IMR-90 (cell line): Measurements from ENCODE around the gene SLC5A10. TPM values are rescaled to one million over a fixed set of nuclear protein-coding genes. Genes with fewer than 3 reads are reported as not detected.
"Not testable (repeated sequence)": the region's sequence is repeated elsewhere in the genome, so short reads cannot be mapped to it uniquely, and the experiment has no call there.

Experiments used
- ATAC-seq: fragments of 200-7000 bp; cut with Tn5 transposase; 2 replicates; pipeline ENCODE4 v1.9.1; 2020; ENCODE audit warnings: low read depth, mild to moderate bottlenecking, moderate library complexity
- BruUV-seq: library from RNA; stranded (reverse); fragments of 400-500 nt; replicated peaks from 2 replicates; lab custom pipeline; 2021; lab: Mats Ljungman, UMichigan
- CTCF ChIA-PET: fragments of 300-600 bp; formaldehyde crosslinking; extraction: SDS; loops from one replicate; lab custom pipeline; 2021; ENCODE audit warnings: antibody characterized with exemption; lab: Yijun Ruan, JAX
- POLR2A ChIA-PET: fragments of 300-600 bp; sonication (Branson Sonifier 250); formaldehyde crosslinking; loops from one replicate; lab custom pipeline; 2022; ENCODE audit warnings: antibody characterized with exemption; ENCODE audit not compliant: unreplicated experiment; lab: Charles Lee
- DNase-seq: peaks from one replicate; pipeline ENCODE4 v3.0.0; 2013
- H2AFZ ChIP-seq: replicated peaks from 2 replicates; pipeline ENCODE3; 2013; ENCODE audit warnings: low read length, mild to moderate bottlenecking; ENCODE audit not compliant: poor library complexity
- H2AK5ac ChIP-seq: 2 replicates; pipeline ENCODE4 v1.6.1; 2013; ENCODE audit warnings: low read depth, low read length, inconsistent platforms
- H2AK9ac ChIP-seq: replicated peaks from 2 replicates; pipeline ENCODE3; 2013; ENCODE audit warnings: mild to moderate bottlenecking, low read depth, low read length, moderate library complexity; ENCODE audit not compliant: poor library complexity
- H2BK120ac ChIP-seq: 2 replicates; pipeline ENCODE4 v1.6.1; 2013; ENCODE audit warnings: low read depth, low read length, inconsistent platforms
- H2BK15ac ChIP-seq: 3 replicates; pipeline ENCODE4 v1.6.1; 2013; ENCODE audit warnings: low read depth, low read length, inconsistent platforms
- H2BK20ac ChIP-seq: 2 replicates; pipeline ENCODE4 v1.6.1; 2013; ENCODE audit warnings: low read depth, mild to moderate bottlenecking, inconsistent platforms, low read length, moderate library complexity
- H2BK5ac ChIP-seq: 2 replicates; pipeline ENCODE4 v1.6.1; 2013; ENCODE audit warnings: mild to moderate bottlenecking, low read depth, low read length, inconsistent platforms; ENCODE audit not compliant: poor library complexity, severe bottlenecking
- H3K14ac ChIP-seq: replicated peaks from 2 replicates; pipeline ENCODE4 v1.6.1; 2013; ENCODE audit warnings: low read depth, low read length, inconsistent platforms
- H3K18ac ChIP-seq: 2 replicates; pipeline ENCODE4 v1.6.1; 2013; ENCODE audit warnings: low read depth, low read length, control low read depth
- H3K23ac ChIP-seq: 2 replicates; pipeline ENCODE4 v1.6.1; 2013; ENCODE audit warnings: low read depth, low read length, inconsistent platforms
- H3K27ac ChIP-seq: 2 replicates; pipeline ENCODE4 v1.5.1; 2013; ENCODE audit warnings: mild to moderate bottlenecking, control low read depth, low read length; ENCODE audit not compliant: insufficient read depth
- H3K27me3 ChIP-seq: 2 replicates; pipeline ENCODE4 v1.6.1; 2013; ENCODE audit warnings: low read length; ENCODE audit not compliant: control insufficient read depth, insufficient read depth
- H3K36me3 ChIP-seq: 2 replicates; pipeline ENCODE4 v1.6.1; 2013; ENCODE audit warnings: low read length, mixed read lengths; ENCODE audit not compliant: control insufficient read depth, insufficient read depth
- H3K4ac ChIP-seq: 2 replicates; pipeline ENCODE4 v1.6.1; 2013; ENCODE audit warnings: low read depth, low read length, inconsistent platforms
- H3K4me1 ChIP-seq: 2 replicates; pipeline ENCODE4 v1.6.1; 2013; ENCODE audit warnings: low read length, mixed read lengths; ENCODE audit not compliant: control insufficient read depth, insufficient read depth
- H3K4me2 ChIP-seq: 2 replicates; pipeline ENCODE4 v1.6.1; 2013; ENCODE audit warnings: low read depth, mild to moderate bottlenecking, control low read depth, low read length, moderate library complexity
- H3K4me3 ChIP-seq: 2 replicates; pipeline ENCODE4 v1.5.1; 2013; ENCODE audit warnings: low read depth, mild to moderate bottlenecking, control low read depth, low read length, moderate library complexity; ENCODE audit not compliant: insufficient read depth
- H3K56ac ChIP-seq: 2 replicates; pipeline ENCODE4 v1.6.1; 2013; ENCODE audit warnings: low read length, inconsistent platforms; ENCODE audit not compliant: insufficient read depth; ENCODE audit errors: extremely low read depth
- H3K79me1 ChIP-seq, 2 experiments: 2 replicates each; pipeline ENCODE4 v1.6.1; 2013; ENCODE audit warnings: low read length in 2 of 2, inconsistent platforms in 1 of 2, low read depth in 1 of 2
- H3K9ac ChIP-seq: 2 replicates; pipeline ENCODE4 v1.6.1; 2013; ENCODE audit warnings: low read depth, low read length, control low read depth
- H3K9me1 ChIP-seq: 2 replicates; pipeline ENCODE4 v1.6.1; 2013; ENCODE audit warnings: low read length, inconsistent platforms; ENCODE audit not compliant: insufficient read depth
- H3K9me3 ChIP-seq: 2 replicates; pipeline ENCODE4 v1.6.1; 2013; ENCODE audit warnings: low read length; ENCODE audit not compliant: control insufficient read depth, insufficient read depth
- H4K20me1 ChIP-seq: 2 replicates; pipeline ENCODE4 v1.6.1; 2013; ENCODE audit warnings: low read length, inconsistent platforms; ENCODE audit not compliant: insufficient read depth
- H4K5ac ChIP-seq: 2 replicates; pipeline ENCODE4 v1.6.1; 2013; ENCODE audit warnings: mild to moderate bottlenecking, low read depth, low read length, control low read depth
- H4K8ac ChIP-seq, 2 experiments: 2 replicates each; pipeline ENCODE4 v1.6.1; 2013; ENCODE audit warnings: low read depth in 2 of 2, low read length in 2 of 2, control low read depth in 1 of 2, inconsistent platforms in 1 of 2
- H4K91ac ChIP-seq: 2 replicates; pipeline ENCODE4 v1.6.1; 2013; ENCODE audit warnings: low read depth, low read length, inconsistent platforms; ENCODE audit not compliant: insufficient read depth
- CTCF ChIP-seq: conservative IDR thresholded peaks from 2 replicates; pipeline ENCODE4 v1.5.1; 2012; ENCODE audit warnings: mild to moderate bottlenecking, low read depth, low read length, improper control_type of control experiment
- RAD21 ChIP-seq: IDR thresholded peaks from 2 replicates; pipeline ENCODE4 v1.6.1; 2012; ENCODE audit warnings: low read length, improper control_type of control experiment
- WGBS, 2 experiments: methylation state at CpG; one replicate each; pipeline versions ENCODE4 v1.1.5 to v1.1.7; 2013; ENCODE audit warnings: missing lambda C conversion rate in 2 of 2; ENCODE audit not compliant: insufficient read length in 1 of 2; ENCODE audit errors: extremely low coverage in 2 of 2; 5-methylcytosine and 5-hydroxymethylcytosine counted together
- dilution Hi-C: fragments of 300-500 bp; cut with HindIII; formaldehyde crosslinking; loops from one replicate; pipeline ENCODE4 v1.14.3; 2018; ENCODE audit warnings: low sequenced_read_pairs; ENCODE audit not compliant: unreplicated experiment
- in situ Hi-C: fragments of 300-500 bp; cut with MboI; formaldehyde crosslinking; loops from 3 replicates; pipeline ENCODE4 v1.14.3; 2019; ENCODE audit warnings: low sequenced_read_pairs, inconsistent platforms, mixed read lengths
- intact Hi-C: fragments of 100-400 bp; cut with micrococcal nuclease; formaldehyde crosslinking; loops from 2 replicates; pipeline ENCODE4 v1.10.0; 2022
- polyA plus RNA-seq, 3 experiments: library from polyadenylated mRNA; depleted of rRNA; stranded (reverse); fragments of >200 nt; gene quantifications; 2 replicates each; pipeline ENCODE4 v1.2.3, GENCODE V29; 2012; ENCODE audit warnings: low replicate concordance in 1 of 3
- total RNA-seq: library from RNA; depleted of rRNA; stranded (reverse); fragments of >200 nt; gene quantifications from 2 replicates; pipeline ENCODE4 v1.2.3, GENCODE V29; 2012

SLC5A10 gene
- total and polyA plus RNA-seq, 2 of the 4 experiments (the other 2 are of a cell fraction): not detected

GRCh38 chr17:19031729-19032128, 79.8 kb downstream of the SLC5A10 start:
- H3K18ac ChIP-seq, H2AFZ ChIP-seq, POLR2A ChIA-PET, H3K4me1 ChIP-seq, H2BK15ac ChIP-seq, H3K14ac ChIP-seq, H3K4me3 ChIP-seq, H2BK20ac ChIP-seq, H3K56ac ChIP-seq, H2AK9ac ChIP-seq, H2BK120ac ChIP-seq, H4K91ac ChIP-seq, H3K27ac ChIP-seq, H2BK5ac ChIP-seq, H3K23ac ChIP-seq, H3K9me1 ChIP-seq, DNase-seq, intact Hi-C loops, H2AK5ac ChIP-seq, H3K9me3 ChIP-seq, H4K5ac ChIP-seq, H3K27me3 ChIP-seq, H3K79me1 ChIP-seq, H3K4me2 ChIP-seq, H3K4ac ChIP-seq, CTCF ChIA-PET, in situ Hi-C loops, H3K9ac ChIP-seq, H4K20me1 ChIP-seq, BruUV-seq, H3K36me3 ChIP-seq, H4K8ac ChIP-seq, dilution Hi-C loops: not testable (repeated sequence)
- ATAC-seq: peak; percentile 73
- no CpG with 5 or more reads among the region's 4 CpGs for WGBS, 2 experiments
- TF ChIP-seq RAD21: peak; percentile 38; the same call in 1 of the 2 replicates
- TF ChIP-seq CTCF: peak; percentile 37

- POLR2A ChIA-PET, H2AK9ac ChIP-seq, H3K36me3 ChIP-seq, H3K4me3 ChIP-seq, H3K4ac ChIP-seq, H3K79me1 ChIP-seq, H2BK15ac ChIP-seq, H3K9ac ChIP-seq, BruUV-seq, intact Hi-C loops, H3K56ac ChIP-seq, H4K20me1 ChIP-seq, H3K9me1 ChIP-seq, DNase-seq, H2BK120ac ChIP-seq, H3K9me3 ChIP-seq, H4K8ac ChIP-seq, H3K23ac ChIP-seq, H3K27me3 ChIP-seq, H3K18ac ChIP-seq, H3K4me2 ChIP-seq, H4K5ac ChIP-seq, dilution Hi-C loops, CTCF ChIA-PET, H3K27ac ChIP-seq, H4K91ac ChIP-seq, H2AK5ac ChIP-seq, H2BK20ac ChIP-seq, H3K14ac ChIP-seq, H2AFZ ChIP-seq, H2BK5ac ChIP-seq, in situ Hi-C loops, H3K4me1 ChIP-seq: not testable (repeated sequence)
- ATAC-seq: peak; percentile 83
- no CpG with 5 or more reads among the region's 24 CpGs for WGBS, 2 experiments
These were observed 80.5 kb downstream of the SLC5A10 start for GRCh38 chr17:19032377-19032988.
